GM19043 (cell line): ENCODE results near the gene TAF1A.
A peak's percentile ranks its signal among the peaks of the same experiment; 100 is the strongest.
"Not testable (repeated sequence)": the region's sequence is repeated elsewhere in the genome, so short reads cannot be mapped to it uniquely, and the experiment has no call there.

ENCODE experiments used
- ATAC-seq: cut with Tn5 transposase; IDR thresholded peaks from one replicate; pipeline ENCODE4 v1.9.1; 2021; ENCODE audit warnings: low read depth; ENCODE audit not compliant: unreplicated experiment

The TAF1A gene

GRCh38 chr1:222589462-222590302 lies at the start of gene TAF1A:
TSS of gene TAF1A (minus strand) at chr1:222589933.
- peak; percentile 99 for ATAC-seq

GRCh38 chr1:222634180-222635013 lies 44.7 kb upstream of the TAF1A start:
- peak; percentile 90 for ATAC-seq

DNA sequence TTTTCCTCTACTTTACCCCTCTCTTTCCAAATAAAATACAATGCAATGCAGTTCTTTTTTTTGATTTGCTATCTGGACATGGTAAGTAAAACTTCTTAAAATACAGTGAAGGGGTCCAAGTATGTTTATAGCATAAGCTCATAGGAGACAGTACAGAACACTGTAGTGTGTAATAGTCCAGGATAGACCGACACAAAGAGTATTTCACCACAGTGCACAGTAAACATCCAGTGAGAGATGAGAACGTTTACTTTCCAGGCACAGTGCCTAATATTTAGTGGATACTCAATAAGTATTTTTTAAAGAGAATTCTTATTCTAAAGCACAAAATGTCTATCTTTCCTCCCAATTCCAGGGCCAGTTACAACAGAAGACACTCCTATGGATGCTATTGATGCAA lies 43.0 kb upstream of the TAF1A start:
- ATAC-seq: no peak

- no peak for ATAC-seq
Observed at GRCh38 chr1:222631611-222632208, 42.0 kb upstream of the TAF1A start.

GRCh38 chr1:222629921-222630535 lies 40.3 kb upstream of the TAF1A start:
- ATAC-seq: no peak

DNA sequence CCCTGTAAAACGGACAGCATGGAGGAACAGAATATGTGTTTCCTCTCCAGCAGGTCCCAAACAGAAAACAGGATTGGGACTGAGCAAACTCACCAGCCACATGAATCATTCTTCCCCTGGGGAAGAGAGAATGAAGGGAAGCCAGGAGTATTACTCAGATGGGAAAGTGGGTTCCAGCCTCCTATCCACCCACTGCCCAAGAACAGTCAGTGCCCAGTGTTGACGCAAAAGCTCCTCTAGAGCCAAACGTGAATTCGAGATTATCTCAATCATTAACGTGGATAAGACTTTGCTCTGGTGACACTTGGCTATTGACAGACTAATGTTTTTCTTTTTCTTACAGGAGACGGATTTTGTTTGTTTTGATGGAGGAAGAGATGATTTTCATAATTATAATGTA lies 37.5 kb upstream of the TAF1A start:
- ATAC-seq: no peak

DNA sequence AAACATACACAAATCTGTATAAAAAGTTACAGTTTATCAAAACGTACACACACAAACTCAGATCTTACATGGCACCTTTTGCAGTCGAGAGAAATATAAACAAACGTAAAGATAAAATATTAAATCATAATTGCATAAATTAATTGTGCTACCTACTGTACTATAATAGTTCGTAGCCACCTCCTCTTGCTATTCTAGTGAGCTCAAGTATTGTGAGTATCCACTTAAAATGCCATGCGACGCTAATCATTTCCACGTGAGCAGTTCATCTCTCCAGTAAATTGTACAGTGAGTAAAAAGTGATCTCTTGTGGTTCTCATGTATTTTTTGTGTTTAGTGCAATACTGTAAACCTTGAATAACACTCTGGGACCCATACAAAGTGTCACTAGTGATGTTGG lies 34.5 kb upstream of the TAF1A start:
- ATAC-seq: no peak

GRCh38 chr1:222623458-222623857 lies 33.7 kb upstream of the TAF1A start:
- no peak for ATAC-seq

DNA sequence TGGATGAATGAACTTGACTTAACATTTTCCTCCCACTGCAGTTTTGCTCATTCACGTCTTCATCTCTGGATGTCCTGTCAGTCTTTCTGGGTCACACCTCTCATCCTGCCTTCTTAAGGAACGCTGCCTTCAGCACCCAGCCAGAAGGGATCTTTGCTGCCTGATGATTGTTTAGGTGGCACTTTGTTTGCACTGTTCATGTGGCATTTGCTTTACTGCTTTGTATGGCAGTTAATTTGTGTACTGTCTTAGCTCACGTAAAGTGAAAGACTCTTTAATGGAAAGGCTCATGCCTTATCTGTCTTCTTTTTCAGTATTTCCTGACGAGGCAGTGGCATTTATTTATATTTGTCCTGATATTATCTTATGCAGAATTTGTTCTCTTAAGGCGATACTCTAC lies 33.0 kb upstream of the TAF1A start:
- no peak for ATAC-seq

DNA sequence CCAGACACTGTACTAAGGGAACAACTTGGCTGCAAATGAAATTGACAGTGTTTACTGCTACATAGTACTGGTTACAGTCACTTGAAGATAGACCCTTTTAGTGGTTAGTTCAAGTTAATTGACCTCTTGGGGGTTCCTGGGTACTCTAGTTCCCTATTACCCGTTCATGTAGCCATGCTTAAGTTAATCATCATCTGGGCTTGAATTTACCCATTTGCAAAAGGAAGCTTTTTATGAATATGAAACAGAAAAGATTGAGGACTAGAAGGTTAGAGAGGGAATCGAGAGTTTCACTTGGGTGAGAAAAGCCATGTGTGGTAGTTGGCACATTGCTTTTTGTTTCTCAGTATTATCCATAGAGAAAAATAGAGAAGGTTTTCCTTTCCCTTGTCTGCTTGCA lies 30.8 kb upstream of the TAF1A start:
- ATAC-seq: peak; percentile 62

DNA sequence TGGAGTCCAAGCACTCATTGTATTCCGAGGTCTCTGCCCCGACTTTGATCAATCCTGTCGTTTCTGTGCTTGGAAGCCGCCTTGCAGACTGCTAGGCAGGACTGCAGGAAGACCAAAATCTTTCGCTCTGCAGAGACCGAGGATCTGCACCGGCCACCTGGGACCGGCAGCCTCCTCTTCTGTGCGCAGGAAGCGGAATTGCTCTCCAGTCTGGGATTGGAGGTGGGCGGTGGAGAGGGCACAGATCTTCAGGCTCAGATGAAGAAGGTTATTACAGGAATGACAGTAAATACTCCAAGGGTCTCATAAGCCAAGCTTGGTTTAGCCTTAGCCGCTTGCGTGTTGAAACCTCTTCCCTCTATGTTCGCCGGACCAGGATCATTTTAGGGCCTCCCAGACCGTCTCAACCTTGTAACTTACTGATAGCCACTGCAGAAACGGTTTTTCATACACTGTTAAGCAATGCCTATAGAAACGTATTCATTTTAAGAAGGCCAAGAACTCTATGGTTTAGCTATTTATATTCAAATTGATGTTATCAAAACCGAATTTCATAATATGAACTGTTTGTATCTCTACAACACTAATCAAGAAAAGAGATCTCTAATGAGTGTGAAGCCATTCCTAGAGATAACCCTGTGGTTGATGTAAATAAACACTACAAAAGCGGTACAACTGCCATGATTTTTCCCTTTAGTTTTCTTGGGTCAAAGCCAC lies 29.3 kb upstream of the TAF1A start:
- ATAC-seq: no peak

- ATAC-seq: peak; percentile 42
Observed at GRCh38 chr1:222618001-222618879, 28.5 kb upstream of the TAF1A start, which contains the start of gene MIA3. TSS of gene MIA3 (plus strand) at chr1:222618097. CDS start at chr1:222618111, 14 bp downstream.

GRCh38 chr1:222617367-222617951 lies 27.7 kb upstream of the TAF1A start:
- ATAC-seq: peak; percentile 55

- no peak for ATAC-seq
Observed at GRCh38 chr1:222616525-222616924, 26.8 kb upstream of the TAF1A start.

DNA sequence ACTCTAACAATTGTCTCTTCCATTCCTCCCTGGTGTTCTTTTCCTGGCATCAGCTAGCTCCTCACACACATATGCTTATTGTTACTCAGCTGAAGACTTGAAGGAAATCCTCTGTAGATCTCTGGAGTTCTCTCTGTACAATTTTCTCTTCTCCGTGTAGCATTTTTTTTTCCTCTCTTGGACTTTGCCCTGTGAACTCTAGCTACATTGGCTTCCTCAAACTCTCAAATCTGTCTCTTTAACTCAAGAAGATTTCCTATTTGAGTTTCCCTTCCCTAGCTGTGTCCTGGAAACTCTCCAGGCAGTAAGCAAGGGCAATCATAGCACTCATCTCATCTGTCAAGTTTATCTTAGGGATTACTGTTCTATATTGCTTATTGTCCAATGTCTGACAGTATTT lies 23.9 kb upstream of the TAF1A start:
- ATAC-seq: no peak

GRCh38 chr1:222610728-222611127 lies 21.0 kb upstream of the TAF1A start:
- no peak for ATAC-seq

DNA sequence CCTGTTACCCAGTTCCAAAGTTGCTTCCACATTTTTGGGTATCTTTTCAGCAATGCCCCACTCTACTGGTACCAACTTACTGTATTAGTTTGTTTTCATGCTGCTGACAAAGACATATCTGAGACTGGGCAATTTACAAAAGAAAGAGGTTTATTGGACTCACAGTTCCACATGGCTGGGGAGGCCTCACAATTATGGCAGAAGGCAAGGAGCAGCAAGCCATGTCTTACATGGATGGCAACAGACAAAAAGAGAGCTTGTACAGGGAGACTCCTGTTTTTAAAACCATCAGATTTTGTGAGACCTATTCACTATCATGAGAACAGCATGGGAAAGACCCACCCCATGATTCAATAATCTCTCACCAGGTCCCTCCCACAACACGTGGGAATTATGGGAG lies 19.4 kb upstream of the TAF1A start:
- ATAC-seq: not testable (repeated sequence)

DNA sequence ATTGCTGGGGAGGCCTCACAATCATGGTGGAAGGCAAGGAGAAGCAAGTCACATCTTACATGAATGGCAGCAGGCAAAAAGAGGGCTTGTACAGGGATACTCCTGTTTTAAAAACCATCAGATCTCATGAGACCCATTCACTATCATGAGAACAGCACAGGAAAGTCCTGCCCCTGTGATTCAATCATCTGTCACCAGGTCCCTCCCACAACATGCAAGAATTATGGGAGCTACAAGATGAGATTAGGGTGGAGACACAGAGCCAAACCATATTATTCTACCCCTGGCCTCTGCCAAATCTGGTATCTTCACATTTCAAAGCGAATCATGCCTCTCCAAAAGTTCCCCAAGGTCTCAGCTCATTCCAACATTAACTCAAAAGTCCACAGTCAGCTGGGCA lies 17.0 kb upstream of the TAF1A start:
- ATAC-seq: no peak

DNA sequence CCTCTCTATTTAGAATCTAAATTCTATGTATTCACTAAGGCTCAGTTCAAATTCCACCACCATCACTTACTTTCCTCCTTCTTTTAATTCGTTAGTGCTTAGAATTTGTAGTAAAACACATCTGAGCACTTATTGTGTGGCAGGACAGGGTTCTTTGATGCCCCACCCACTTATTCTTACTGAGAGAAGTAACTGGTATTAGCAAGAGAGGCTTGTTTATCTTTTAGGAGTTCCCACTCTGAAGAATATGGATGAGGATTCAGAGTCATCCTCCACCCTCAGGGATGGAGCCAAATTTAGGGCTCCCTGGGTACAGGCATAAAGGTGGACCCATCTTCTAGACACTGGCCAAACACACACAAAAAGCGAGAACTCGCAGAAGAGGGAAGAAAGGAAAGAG lies 11.5 kb upstream of the TAF1A start:
- ATAC-seq: no peak
